GM18951 (cell line): Measurements from ENCODE around the gene WFS1.

Experiments used
- POLR2A ChIP-seq: IDR thresholded peaks from 4 replicates; pipeline ENCODE4 v1.6.1; 2011; ENCODE audit warnings: mild to moderate bottlenecking; ENCODE audit not compliant: insufficient read length, insufficient read depth; ENCODE audit errors: extremely low read depth
- in situ Hi-C: fragments of 300-500 bp; cut with MboI; formaldehyde crosslinking; loops from one replicate; pipeline ENCODE4 v1.12.0; 2022; ENCODE audit warnings: low sequenced_read_pairs, mixed read lengths, inconsistent platforms; ENCODE audit not compliant: unreplicated experiment

Gene WFS1

GRCh38 chr4:6294705-6295421 is 25.2 kb downstream of the WFS1 start:
- in situ Hi-C loops, result no loop called here
- no peak for TF ChIP-seq POLR2A

- TF ChIP-seq POLR2A, result no peak
- in situ Hi-C loops, result no loop called here
Measured at GRCh38 chr4:6295495-6295894, 25.8 kb downstream of the WFS1 start.

GRCh38 chr4:6296026-6296425 is 26.4 kb downstream of the WFS1 start:
- TF ChIP-seq POLR2A, result no peak
- in situ Hi-C loops, result no loop called here

DNA sequence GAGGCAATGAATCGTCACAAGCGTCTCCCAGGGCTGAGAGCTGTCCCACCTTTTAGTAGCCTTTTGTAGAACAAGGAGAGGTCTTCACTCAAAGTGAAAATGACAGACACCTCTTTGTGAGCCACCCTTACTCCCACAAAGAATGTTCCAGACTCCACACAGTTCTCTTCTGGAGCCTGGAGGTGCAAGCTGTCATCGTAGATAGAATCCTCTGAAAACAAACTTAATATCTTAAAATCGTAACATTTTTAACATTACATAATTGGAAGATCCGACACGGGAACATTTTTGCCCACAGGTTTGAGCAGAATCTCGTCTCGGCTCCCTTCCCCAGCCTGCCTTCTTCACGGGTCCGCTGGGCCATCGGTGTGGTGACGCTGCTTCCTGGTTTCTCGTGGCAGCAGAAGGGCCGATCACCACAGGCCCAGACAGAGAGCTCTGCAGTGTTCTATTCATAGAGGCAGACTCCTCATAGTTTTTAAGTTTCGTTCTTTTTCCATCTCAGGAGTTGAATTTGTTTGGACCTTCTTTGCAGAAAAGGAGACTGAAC is 27.7 kb downstream of the WFS1 start:
- no peak for TF ChIP-seq POLR2A
- in situ Hi-C loops, result no loop called here

DNA sequence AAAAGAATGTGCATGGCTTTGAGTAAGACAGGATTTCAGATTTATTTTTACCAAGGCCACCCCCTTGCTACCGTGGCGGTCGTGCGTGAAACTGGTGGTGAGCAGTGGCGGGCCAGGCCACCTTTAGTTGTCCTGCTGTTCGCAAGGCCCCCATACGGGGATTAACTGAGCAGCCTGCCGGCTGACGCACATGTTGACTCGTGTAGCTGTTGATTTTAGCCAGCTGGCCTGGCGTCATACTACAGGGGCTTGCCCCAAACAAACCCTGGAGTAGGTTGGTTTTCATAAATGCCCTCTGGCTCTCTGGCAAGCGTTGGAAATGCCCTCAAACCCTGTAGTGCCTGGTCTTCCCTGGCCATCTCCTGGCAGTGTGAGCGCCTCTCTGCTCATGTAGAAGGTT is 28.4 kb downstream of the WFS1 start:
- TF ChIP-seq POLR2A, result no peak
- in situ Hi-C loops, result no loop called here

GRCh38 chr4:6298852-6299251 is 29.2 kb downstream of the WFS1 start:
- TF ChIP-seq POLR2A, result no peak
- in situ Hi-C loops, result no loop called here

- TF ChIP-seq POLR2A, result no peak
- in situ Hi-C loops, result no loop called here
Measured at GRCh38 chr4:6299875-6300274, 30.2 kb downstream of the WFS1 start.

DNA sequence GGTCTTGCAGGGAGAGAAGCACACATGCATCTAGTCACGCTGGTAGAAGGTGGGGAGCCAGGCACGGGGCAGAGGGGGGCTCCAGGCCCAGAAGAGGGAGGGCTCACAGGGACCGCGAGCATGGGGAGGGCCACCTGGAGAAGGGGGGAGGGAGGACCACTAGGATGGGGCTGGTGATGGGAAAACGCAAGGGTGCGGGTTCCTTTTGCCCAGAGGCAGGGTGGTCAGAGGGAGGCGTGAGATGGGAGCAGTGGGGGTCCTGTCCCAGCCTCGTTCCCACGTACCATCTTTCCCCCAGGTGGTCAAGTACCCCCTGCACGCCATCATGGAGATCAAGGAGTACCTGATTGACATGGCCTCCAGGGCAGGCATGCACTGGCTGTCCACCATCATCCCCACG is 30.7 kb downstream of the WFS1 start:
- TF ChIP-seq POLR2A, result no peak
- in situ Hi-C loops, result no loop called here

- in situ Hi-C loops, result no loop called here
Measured at GRCh38 chr4:6301051-6301731, 31.5 kb downstream of the WFS1 start.

DNA sequence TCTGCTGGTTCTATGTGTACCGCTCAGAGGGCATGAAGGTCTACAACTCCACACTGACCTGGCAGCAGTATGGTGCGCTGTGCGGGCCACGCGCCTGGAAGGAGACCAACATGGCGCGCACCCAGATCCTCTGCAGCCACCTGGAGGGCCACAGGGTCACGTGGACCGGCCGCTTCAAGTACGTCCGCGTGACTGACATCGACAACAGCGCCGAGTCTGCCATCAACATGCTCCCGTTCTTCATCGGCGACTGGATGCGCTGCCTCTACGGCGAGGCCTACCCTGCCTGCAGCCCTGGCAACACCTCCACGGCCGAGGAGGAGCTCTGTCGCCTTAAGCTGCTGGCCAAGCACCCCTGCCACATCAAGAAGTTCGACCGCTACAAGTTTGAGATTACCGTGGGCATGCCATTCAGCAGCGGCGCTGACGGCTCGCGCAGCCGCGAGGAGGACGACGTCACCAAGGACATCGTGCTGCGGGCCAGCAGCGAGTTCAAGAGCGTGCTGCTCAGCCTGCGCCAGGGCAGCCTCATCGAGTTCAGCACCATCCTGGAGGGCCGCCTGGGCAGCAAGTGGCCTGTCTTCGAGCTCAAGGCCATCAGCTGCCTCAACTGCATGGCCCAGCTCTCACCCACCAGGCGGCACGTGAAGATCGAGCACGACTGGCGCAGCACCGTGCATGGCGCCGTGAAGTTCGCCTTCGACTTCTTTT is 32.2 kb downstream of the WFS1 start:
- TF ChIP-seq POLR2A, result no peak
- in situ Hi-C loops, result no loop called here

More at GRCh38 chr4:6301051-6301731, 31.5 kb downstream of the WFS1 start:
- TF ChIP-seq POLR2A, result no peak

DNA sequence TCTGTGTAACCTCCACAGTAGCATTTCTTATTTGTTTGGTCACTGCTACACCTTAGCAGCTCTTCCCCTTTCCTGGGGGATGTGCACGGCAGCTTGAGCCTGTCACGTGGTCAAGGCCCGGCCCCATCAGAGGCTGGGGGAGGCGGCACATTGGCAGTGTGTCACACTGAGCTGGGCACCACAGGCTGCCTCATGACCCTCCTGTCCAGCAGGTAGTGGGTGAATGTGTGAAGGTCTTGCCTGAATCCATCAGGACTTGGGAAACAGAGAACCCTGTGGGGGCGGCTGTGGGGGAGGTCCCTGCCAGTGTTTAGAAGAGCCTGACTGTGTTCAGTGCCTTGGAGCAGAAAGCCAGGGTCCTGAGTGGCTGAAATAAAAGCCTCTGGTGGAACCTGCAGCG is 33.2 kb downstream of the WFS1 start:
- TF ChIP-seq POLR2A, result no peak
- in situ Hi-C loops, result no loop called here

GRCh38 chr4:6303943-6304342 is 34.3 kb downstream of the WFS1 start:
- in situ Hi-C loops, result no loop called here
- TF ChIP-seq POLR2A, result no peak

DNA sequence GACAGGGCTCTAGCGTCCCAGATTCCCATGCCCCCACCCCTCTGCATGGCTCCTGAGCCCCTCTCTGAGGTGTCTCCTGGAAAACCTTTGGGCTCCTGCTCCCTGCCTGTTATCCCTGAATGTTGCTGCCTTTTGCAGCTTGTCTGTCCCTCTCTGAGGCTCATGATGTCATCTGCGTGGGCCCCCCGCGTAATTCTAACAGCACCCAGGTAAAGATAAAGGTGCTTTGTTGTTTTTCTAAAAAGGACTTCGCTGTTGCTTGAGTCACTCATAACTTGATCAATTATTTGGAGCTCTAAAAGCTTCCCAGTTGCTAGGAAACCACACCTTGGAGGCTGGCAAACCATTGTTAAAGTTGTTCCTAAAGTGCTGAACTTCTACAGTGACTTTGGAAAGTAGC is 36.6 kb downstream of the WFS1 start:
- no peak for TF ChIP-seq POLR2A
- in situ Hi-C loops, result no loop called here
